GM06990 (cell line): ENCODE measurements around the gene MMD2.

Experiments
- DNase-seq: peaks from one replicate; pipeline ENCODE4 v3.0.0-alpha.2; 2011; ENCODE audit not compliant: insufficient read length; ENCODE audit errors: extremely low read depth
- H3K27me3 ChIP-seq: replicated peaks from 2 replicates; pipeline ENCODE4 v1.6.0; 2011; ENCODE audit warnings: low read length; ENCODE audit not compliant: control insufficient read depth, insufficient read depth
- H3K36me3 ChIP-seq: 2 replicates; pipeline ENCODE4 v1.5.1; 2011; ENCODE audit warnings: low read length; ENCODE audit not compliant: control insufficient read depth, insufficient read depth
- H3K4me3 ChIP-seq: replicated peaks from 2 replicates; pipeline ENCODE4 v1.5.1; 2011; ENCODE audit warnings: low read depth, mild to moderate bottlenecking, control low read depth, low read length
- CTCF ChIP-seq: IDR thresholded peaks from 2 replicates; pipeline ENCODE4 v1.5.1; 2011; ENCODE audit warnings: low read length, control low read depth, mild to moderate bottlenecking, inconsistent platforms; ENCODE audit not compliant: insufficient read depth, poor library complexity, severe bottlenecking

The MMD2 gene

GRCh38 chr7:4948402-4948801, 10.6 kb downstream of the MMD2 start:
- no peak for TF ChIP-seq CTCF
- Histone ChIP-seq H3K4me3 (no peak overlapping the region), H3K27me3 (no peaks in the 10 kb centered on the region), H3K36me3 (no peaks in the 10 kb centered on the region)
- no peak for DNase-seq

- Histone ChIP-seq H3K36me3 (no peaks in the 10 kb centered on the region), H3K4me3 (no peak overlapping the region), H3K27me3 (no peaks in the 10 kb centered on the region)
- DNase-seq: no peak
- TF ChIP-seq CTCF: no peak
Measured at GRCh38 chr7:4945949-4946348, 13.0 kb downstream of the MMD2 start.

- no peaks in the 10 kb centered on the region for H3K36me3 ChIP-seq
- DNase-seq: no peak
- no peaks in the 10 kb centered on the region for H3K27me3 ChIP-seq
- TF ChIP-seq CTCF: no peak
- H3K4me3 ChIP-seq: no peak overlapping the region
Measured at GRCh38 chr7:4944939-4945338, 14.0 kb downstream of the MMD2 start.

DNA sequence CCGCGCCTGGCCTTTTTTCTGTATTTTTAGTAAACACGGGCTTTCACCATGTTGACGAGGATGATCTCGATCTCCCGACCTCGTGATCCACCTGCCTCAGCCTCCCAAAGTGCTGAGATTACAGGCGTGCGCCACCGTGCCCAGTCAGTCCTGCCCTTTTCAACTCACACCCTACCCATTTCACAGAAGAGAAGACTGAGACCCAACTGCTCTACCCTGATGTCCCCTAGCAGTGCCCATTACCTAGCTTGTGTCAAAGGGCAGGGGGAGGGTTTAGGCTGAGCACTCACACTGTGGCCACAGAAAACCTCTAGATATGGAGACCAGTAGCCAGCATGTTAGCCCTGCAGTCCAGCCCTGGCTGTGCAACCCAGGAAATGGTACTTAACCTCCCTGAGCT, 15.7 kb downstream of the MMD2 start:
- no peaks in the 10 kb centered on the region for H3K36me3 ChIP-seq
- no peaks in the 10 kb centered on the region for H3K27me3 ChIP-seq
- no peak overlapping the region for H3K4me3 ChIP-seq
- TF ChIP-seq CTCF: no peak
- DNase-seq: no peak

DNA sequence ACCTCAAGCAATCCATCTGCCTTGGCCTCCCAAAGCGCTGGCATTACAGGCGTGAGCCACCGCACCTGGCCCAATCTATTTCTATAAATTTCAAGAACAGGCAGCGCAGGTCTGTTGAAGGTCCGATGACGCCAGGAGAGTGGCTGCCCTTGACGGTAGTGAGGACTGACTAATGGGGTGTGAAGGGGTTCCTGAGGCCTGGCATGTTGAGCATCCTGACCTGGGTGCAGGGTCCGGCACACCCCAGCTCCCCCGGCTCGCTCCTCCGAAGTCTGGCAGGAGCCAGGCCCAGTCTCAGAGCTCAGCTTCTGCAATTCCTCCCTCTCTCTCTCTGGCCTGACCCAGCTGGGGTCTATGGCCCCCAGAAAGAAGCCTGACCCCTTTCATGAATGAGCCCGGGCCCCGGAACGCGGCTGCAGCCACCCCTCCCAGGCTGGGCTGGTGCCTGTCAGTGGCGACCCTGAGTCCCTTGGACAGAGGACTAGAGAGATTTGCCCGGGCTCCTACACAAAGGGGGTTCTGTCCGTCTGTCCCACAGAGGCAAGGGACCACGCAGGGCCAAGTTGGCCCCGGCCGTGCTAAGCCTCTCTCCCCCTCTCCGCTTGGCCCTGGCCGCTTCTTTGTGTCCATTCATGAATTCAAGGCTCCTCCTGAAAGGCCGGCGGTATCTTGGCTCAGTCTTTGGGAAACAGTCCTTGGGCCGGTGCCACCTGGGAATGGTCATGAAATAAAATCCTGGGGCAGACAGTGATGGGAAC, 18.8 kb downstream of the MMD2 start:
- Histone ChIP-seq H3K27me3 (no peaks in the 10 kb centered on the region), H3K4me3 (no peak overlapping the region), H3K36me3 (no peaks in the 10 kb centered on the region)
- no peak for DNase-seq
- TF ChIP-seq CTCF: no peak

- H3K36me3 ChIP-seq: no peaks in the 10 kb centered on the region
- TF ChIP-seq CTCF: no peak
- H3K4me3 ChIP-seq: no peak overlapping the region
- no peak for DNase-seq
- no peaks in the 10 kb centered on the region for H3K27me3 ChIP-seq
Measured at GRCh38 chr7:4937411-4937810, 21.6 kb downstream of the MMD2 start.
